Stimulated activated naive CD8-positive, alpha-beta T cell treated with anti-CD3 and anti-CD28 coated beads, Interleukin-15, amount 100 ng/mL, for 72 hours (primary cell): Measurements from ENCODE around the gene TRIOBP.
"Not testable (repeated sequence)": the region's sequence is repeated elsewhere in the genome, so short reads cannot be mapped to it uniquely, and the experiment has no call there.

ENCODE experiments used
- ATAC-seq: fragments of 150-1000 bp; cut with Tn5 transposase; 2 replicates; pipeline ENCODE4 v1.10.0; 2021; ENCODE audit warnings: mild to moderate bottlenecking, moderate library complexity
- DNase-seq, 2 donors: peaks; one replicate each; pipeline ENCODE4 v3.0.0; 2021 to 2022
- H3K27ac Mint-ChIP-seq, 2 donors: one replicate each; pipeline ENCODE4 v1.8.0; 2022; ENCODE audit warnings: mild to moderate bottlenecking in 2 of 2, mixed read lengths in 2 of 2, moderate library complexity in 2 of 2
- H3K27me3 Mint-ChIP-seq: one replicate; pipeline ENCODE4 v1.8.0; 2022; ENCODE audit warnings: mixed read lengths
- H3K4me1 Mint-ChIP-seq: one replicate; pipeline ENCODE4 v1.8.0; 2022; ENCODE audit warnings: mild to moderate bottlenecking, mixed read lengths
- H3K4me3 Mint-ChIP-seq, 2 donors: one replicate each; pipeline ENCODE4 v1.8.0; 2022; ENCODE audit warnings: mild to moderate bottlenecking in 2 of 2, mixed read lengths in 2 of 2, moderate library complexity in 1 of 2
- H3K9me3 Mint-ChIP-seq, 2 donors: one replicate each; pipeline ENCODE4 v1.8.0; 2022; ENCODE audit warnings: mixed read lengths in 2 of 2

Gene TRIOBP

DNA sequence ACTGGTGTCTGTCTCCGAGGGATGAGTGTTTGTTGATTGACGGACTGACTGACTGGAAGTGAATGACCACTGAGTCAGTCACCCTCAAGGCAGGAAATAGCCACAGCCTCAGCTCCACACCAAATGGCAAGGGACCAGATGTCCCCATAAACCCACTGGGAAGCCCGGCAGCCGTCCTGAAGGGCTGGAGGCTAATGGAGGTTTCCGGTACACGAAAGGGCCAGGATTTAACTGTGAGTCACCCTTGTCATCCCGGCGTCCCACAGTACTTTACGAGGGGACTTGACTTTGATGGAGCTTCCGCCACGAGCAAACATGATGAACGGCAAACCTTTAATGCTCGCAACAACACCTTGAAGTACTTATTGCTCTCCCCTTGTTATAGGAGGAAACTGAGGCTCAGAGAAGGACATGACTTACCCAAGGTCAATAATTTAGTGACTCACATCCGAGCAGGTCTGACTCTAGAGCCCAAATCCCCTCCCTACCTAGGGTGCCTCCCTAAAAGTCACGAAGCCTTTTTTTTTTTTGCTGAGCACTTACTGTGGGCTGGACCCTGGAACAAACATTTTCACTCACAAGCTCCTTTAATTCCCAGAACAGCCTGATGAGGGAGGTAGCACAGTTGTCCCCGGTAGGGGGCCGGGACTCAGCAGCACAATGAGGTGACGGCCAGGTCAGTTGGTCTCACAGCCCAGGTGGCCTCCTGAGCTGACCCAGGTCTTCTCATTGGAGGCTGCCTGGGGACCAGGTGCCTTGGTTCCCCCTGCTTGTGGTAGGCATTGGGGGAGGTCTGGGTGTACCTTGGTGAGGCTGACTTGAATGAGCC is 85.7 kb downstream of the TRIOBP start:
- Mint-ChIP-seq H3K27ac (no peak overlapping the region), H3K4me3 (no peak overlapping the region), H3K9me3 (no peaks in the 10 kb centered on the region), H3K27me3 (no peaks in the 10 kb centered on the region), H3K4me1 (no peaks in the 10 kb centered on the region)
- DNase-seq (no peak), ATAC-seq (no peak)

DNA sequence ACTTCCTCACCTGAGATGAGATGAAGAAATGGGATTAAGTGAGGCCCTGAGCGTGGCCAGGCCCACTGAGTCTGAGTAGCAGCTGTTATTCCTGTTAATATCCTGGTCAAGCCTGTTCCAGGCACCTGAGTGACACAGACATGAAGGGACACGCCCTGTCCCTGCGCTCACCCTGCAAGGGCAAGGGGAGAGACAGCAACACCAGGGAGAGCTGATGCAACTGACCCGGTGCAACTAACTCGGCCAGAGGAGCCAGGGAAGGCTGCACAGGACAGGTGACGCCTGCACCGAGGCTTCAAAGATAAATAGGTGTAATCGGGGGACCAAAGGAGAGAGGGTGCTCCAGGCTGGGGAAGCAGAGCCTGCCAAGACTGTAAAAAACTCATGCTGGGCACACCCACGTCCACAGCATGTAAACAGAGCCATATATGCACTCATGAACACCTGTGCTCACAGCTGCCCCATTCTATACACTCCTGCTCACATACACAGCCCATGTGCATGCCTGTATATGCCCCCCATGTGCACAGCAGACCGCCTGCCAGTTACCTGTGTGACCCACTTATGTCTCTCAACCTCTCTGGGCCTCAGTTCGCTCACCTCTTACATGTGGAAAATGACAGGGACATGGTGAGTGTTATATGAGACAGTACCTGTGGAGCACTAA is 88.1 kb downstream of the TRIOBP start:
- Mint-ChIP-seq H3K27me3 (no peaks in the 10 kb centered on the region), H3K4me3 (no peak overlapping the region), H3K27ac (no peak overlapping the region), H3K4me1 (no peaks in the 10 kb centered on the region), H3K9me3 (no peaks in the 10 kb centered on the region)
- no peak for ATAC-seq
- no peak for DNase-seq

DNA sequence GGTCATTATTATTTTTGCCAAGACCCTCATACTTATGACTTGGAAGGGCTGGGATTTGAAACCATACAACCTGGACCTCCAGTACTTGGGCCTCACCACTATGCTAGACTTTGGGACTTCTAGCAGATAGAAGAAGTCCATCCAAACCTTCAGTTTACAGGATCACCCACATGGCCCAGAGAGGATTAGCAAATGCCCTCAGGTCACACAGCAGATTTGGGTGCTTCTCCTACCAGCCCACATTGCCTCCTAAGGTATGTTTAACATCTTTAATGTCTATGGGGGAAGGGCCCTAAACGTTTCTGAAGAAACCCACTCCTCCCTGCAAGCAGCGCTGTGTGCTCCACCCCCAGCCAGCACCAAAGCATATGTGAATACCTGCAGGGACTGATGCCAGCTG is 93.4 kb downstream of the TRIOBP start:
- H3K9me3 Mint-ChIP-seq = no peaks in the 10 kb centered on the region
- H3K4me3 Mint-ChIP-seq = no peak overlapping the region
- H3K4me1 Mint-ChIP-seq = no peaks in the 10 kb centered on the region

DNA sequence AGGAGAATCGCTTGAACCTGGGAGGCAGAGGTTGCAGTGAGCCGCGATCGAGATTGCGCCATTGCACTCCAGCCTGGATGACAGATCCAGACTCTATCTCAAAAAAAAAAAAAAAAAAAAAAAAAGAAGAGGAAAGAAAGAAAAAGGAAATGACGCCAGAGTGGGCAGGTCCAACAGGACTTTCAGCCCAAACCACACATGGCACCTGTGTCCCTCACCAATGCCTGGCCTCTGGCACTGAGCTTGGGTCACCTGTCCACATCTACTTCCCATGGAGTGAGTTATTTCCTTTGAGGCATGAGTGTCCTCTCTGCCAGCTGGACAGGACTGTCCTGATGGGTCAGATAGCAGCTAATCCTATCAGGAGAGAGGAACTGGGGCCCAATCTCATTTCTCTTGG is 95.6 kb downstream of the TRIOBP start:
- Mint-ChIP-seq H3K27ac (no peak overlapping the region), H3K27me3 (no peaks in the 10 kb centered on the region), H3K9me3 (no peaks in the 10 kb centered on the region), H3K4me1 (no peaks in the 10 kb centered on the region), H3K4me3 (no peak overlapping the region)
- no peak for DNase-seq
- ATAC-seq = no peak

More for the DNA sequence above, 93.4 kb downstream of the TRIOBP start:
- no peak overlapping the region for H3K27ac Mint-ChIP-seq
- no peak for ATAC-seq
- DNase-seq = no peak
- H3K27me3 Mint-ChIP-seq = no peaks in the 10 kb centered on the region

DNA sequence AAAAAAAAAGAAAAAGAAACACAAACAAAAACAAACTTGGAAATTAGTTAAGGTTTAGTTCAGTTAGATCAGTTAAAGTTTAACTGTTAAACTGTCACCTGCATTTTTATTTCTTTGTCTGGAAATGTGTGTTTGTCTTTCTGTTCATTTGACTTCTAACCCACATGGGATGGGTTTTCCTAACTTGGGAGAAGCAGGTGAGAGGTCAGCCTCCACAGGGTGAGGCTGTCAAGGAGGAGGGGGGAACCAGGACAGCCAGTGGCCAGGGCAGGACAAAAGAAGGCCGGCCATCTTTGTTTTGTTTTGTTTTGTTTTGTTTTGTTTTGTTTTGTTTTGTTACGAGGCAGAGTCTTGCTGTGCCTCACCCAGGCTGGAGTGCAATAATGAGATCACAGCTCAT is 97.5 kb downstream of the TRIOBP start:
- DNase-seq (no peak), ATAC-seq (no peak)
- H3K4me1 Mint-ChIP-seq = no peaks in the 10 kb centered on the region
- H3K9me3 Mint-ChIP-seq = no peaks in the 10 kb centered on the region
- H3K27ac Mint-ChIP-seq = no peak overlapping the region
- H3K27me3 Mint-ChIP-seq = no peaks in the 10 kb centered on the region
- H3K4me3 Mint-ChIP-seq = no peak overlapping the region

DNA sequence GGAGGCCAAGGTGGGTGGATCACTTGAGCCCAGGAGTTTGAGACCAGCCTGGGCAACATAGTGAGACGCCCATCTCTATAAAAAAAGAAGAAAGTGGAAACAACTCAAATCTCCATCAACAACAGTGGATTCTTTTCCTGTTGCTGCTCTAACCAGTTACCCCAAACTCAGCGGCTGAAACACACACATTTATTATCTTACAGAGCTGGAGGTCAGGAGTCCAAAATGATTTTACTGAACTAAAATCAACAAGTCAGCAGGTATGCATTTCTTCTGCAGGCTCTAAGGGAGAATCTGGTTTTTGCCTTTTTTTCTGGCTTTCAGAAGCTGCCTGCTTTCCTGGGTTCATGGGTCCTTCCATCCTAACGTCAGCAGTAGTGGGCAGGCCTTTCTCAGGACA is 99.2 kb downstream of the TRIOBP start:
- Mint-ChIP-seq H3K4me3 (no peak overlapping the region), H3K4me1 (no peaks in the 10 kb centered on the region), H3K27ac (no peak overlapping the region), H3K27me3 (no peaks in the 10 kb centered on the region), H3K9me3 (no peaks in the 10 kb centered on the region)
- ATAC-seq (no peak), DNase-seq (no peak)

DNA sequence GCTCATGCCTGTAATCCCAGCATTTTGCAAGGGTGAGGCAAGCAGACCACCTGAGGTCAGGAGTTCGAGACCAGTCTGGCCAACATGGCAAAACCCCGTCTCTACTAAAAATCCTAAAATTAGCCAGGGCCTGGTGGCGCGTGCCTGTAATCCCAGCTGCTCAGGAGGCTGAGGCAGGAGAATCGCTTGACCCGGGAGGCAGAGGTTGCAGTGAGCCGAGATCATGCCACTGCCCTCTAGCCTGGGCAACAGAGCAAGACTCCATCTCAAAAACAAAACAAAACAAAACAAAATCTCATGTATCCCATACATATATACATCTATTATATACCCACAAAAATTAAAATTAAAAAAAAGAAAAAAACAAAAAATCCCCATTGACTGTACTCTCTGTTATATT is 100.4 kb downstream of the TRIOBP start:
- H3K9me3 Mint-ChIP-seq, H3K4me1 Mint-ChIP-seq, H3K27ac Mint-ChIP-seq, H3K4me3 Mint-ChIP-seq, ATAC-seq, DNase-seq, H3K27me3 Mint-ChIP-seq: not testable (repeated sequence)

DNA sequence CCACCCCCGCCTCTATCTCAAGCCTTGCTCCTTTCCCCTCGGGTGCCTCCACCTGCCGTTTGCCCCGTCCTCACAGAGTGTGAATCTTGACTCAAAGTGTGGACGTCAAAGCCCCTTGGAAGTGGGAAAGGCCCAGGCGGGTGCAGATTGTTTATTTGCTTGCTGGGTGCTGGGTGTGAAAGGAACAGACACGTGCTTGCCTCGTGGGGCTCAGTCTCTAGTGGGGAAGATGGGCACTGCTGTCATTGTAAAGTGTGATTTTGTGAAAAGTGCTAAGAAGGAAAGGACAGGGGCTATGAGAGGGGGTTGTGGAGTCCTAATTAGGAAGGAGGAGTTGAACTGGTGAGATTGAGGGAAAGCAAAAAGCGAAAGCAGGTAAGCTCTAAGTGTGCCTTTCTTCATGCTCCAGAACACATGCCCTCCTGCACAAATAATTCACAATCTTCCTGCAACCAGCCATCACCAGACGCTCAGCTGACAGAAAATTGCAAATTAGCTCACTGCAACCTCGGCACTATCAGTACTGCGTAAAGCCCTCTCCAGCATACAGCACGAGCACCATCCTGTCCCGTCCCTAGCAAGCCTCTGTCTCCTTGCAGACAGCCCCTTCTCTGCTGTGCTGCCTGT is 101.1 kb downstream of the TRIOBP start:
- ATAC-seq = no peak
- Mint-ChIP-seq H3K27ac (no peak overlapping the region), H3K4me1 (peaks cover 5% of the 10 kb centered on the region), H3K4me3 (no peak overlapping the region), H3K9me3 (no peaks in the 10 kb centered on the region), H3K27me3 (peaks cover 7% of the 10 kb centered on the region)
- DNase-seq = no peak

DNA sequence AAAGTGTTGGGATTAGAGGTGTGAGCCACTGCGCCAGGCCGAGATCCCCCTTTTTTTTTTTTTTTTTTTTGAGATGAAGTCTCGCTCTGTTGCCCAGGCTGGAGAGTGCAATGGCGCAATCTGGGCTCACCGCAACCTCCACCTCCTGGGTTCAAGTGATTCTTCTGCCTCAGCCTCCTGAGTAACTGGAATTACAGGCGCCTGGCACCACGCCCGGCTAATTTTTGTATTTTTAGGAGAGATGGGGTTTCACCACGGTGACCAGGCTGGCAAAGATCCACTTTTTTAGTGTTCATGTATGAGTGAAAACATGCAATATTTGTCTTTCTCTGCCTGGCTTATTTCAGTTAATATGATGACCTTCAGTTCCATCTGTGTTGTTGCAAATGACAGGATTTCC is 103.1 kb downstream of the TRIOBP start:
- H3K4me1 Mint-ChIP-seq = peaks cover 21% of the 10 kb centered on the region
- H3K27me3 Mint-ChIP-seq = peaks cover 27% of the 10 kb centered on the region
- H3K9me3 Mint-ChIP-seq, ATAC-seq, DNase-seq, H3K4me3 Mint-ChIP-seq, H3K27ac Mint-ChIP-seq: not testable (repeated sequence)

DNA sequence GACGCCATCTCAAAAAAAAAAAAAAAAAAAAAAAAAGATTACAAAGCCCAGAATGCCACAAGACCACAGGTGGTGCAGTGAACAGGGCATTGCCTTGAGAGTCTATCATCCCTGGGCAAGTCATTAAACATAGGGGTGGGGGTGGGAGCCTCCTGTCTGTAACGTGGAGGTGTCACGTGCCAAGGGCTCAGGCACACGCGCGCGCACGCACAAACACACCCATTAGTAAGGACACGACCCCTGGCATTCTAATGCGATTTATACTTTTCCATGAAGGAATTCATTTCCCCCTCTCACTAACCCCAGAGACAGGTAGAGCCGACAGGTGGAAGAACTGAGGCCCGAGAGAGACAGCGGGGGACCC is 105.1 kb downstream of the TRIOBP start:
- H3K4me3 Mint-ChIP-seq = peak overlapping the region; percentile 76 to 79
- peaks cover 47% of the 10 kb centered on the region for H3K27me3 Mint-ChIP-seq
- ATAC-seq (no peak), DNase-seq (no peak)
- H3K9me3 Mint-ChIP-seq = no peaks in the 10 kb centered on the region
- no peak overlapping the region for H3K27ac Mint-ChIP-seq
- peaks cover 39% of the 10 kb centered on the region for H3K4me1 Mint-ChIP-seq

DNA sequence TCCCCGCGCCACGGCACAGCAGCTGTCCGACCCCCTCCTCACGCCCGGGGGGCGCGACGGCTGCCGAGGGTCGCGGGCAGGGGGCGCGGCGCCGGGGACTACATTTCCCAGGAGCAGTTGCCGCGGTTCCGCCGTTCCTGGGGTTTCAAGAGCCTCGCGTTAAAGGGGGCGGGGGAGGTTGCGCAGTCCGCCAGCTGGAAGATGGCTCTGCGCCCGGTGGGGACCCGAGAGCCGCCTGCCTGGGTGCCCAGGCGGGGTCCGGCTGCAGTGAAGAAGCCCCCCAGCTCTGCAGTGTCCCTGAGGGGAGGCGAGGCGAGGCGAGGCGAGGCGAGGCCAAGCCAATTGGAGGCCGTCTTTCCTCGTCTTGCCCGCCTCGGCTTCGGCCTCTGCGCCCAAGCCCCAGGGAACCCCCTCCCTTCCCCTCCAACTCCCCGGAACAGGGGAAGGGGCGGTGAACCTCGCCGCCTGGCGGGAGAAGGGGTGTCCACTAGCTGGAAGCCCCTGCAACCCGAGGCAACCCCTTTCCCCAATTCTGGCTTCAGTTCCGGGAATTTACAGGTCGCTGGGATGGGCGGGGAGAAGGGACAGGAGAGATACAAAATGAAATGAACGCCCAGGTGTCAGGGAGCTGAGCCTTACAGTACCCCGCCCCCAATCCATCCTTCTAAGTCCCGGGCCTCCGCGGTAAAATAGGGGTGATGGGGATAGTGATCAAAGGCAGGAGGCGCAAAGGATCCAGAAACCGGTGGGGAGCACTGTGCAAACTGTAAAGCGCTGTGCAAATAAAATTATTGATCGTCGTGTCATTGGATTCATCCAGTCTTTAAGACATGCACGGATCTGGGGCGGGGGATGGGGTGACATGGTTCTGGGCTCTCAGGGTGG is 105.7 kb downstream of the TRIOBP start:
- ATAC-seq (peak; percentile 23), DNase-seq (no peak)

DNA sequence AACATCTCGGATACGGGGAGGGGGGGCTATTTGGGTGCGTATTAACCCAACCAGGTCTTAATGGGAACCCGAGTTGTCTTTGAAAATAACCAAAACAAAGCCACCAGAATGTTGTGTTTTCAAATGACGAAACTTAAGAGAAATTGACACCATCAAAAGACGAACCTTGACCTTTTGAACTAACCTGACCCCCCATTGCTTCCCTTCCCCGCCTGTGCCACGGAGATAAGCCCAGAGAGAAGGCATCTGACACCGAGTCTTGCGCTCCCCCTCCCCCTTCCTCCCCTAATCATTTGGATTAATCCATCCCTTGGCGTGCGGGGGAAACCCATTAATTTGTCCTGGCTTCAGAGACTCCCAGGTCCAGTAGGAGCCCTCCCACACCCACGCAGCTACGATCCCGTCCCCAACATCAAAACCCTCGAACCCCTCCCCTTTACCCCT is 106.4 kb downstream of the TRIOBP start:
- DNase-seq = no peak
- no peak for ATAC-seq
- Mint-ChIP-seq H3K27me3 (peaks cover 60% of the 10 kb centered on the region), H3K4me1 (peaks cover 49% of the 10 kb centered on the region), H3K9me3 (no peaks in the 10 kb centered on the region), H3K27ac (peak overlapping the region in 1 of 2 donors; percentile 45), H3K4me3 (peak overlapping the region; percentile 76 to 79)

More for the DNA sequence above, 105.7 kb downstream of the TRIOBP start:
- Mint-ChIP-seq H3K9me3 (no peaks in the 10 kb centered on the region), H3K27me3 (peaks cover 53% of the 10 kb centered on the region), H3K27ac (peak overlapping the region in 1 of 2 donors; percentile 45), H3K4me3 (peak overlapping the region; percentile 76 to 79), H3K4me1 (peaks cover 44% of the 10 kb centered on the region)

DNA sequence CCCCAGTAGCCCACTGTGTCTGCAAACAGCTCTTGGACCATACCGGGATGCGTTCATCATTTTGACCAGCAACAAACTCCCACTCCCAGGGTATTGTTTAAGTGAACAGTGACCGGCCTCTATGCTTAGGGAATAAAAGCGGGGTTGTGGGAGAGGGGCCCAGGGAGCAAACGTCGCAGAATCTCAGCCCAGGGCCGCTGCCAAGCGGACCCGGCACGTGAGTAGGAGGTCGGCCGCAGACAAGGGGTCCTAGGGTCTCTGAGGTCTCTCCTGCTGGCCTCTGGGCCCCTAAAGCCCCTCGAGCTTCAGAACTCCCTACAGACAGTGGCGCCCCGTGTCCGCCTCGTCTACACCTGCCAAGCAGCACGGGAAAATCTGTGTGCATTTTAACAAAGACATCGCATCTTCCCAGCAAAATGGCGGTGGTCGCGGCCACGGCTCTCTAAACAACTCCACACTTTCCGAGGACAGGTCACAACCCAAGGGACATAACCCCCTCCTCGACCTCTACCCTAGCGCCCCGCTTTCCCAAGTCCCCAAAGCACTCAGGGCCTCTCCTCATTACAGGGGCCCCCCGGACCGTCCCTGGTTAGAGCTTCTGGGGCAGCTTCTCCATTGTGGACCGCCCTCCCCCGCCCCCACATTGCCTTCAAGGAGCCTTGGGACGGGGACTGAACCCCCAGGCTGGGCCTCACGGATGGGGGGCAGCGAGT is 106.9 kb downstream of the TRIOBP start:
- H3K27ac Mint-ChIP-seq = peak overlapping the region in 1 of 2 donors; percentile 93
- no peaks in the 10 kb centered on the region for H3K9me3 Mint-ChIP-seq
- ATAC-seq (no peak), DNase-seq (no peak)
- H3K4me1 Mint-ChIP-seq = peaks cover 54% of the 10 kb centered on the region
- H3K4me3 Mint-ChIP-seq = peak overlapping the region; percentile 79 to 81
- peaks cover 66% of the 10 kb centered on the region for H3K27me3 Mint-ChIP-seq

DNA sequence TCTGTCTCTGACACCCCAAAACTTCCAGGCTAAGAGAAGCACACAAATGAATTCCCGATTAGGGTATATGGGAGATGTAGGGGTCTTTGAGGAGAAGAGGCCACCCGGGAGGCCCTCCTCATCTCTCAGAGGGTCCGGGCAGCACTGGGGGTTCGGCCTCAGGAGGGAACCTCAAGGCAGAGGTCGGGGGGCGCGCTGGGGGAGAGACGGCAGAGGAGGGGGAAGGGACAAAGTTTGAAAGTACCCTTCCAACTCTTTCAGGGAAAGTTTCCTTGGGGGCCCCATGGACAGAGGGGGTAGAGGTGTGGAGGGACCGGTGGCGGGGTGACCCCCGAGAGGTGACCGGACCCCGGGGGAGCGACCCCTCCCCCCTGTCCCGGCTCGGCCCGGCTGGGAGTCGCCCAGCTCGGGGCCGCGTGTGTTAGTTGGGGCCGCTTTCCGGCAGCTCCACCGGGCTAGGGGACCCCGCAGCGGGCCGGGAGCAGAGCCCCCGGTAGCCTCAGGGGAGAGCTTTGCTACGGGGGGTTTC is 107.6 kb downstream of the TRIOBP start:
- no peaks in the 10 kb centered on the region for H3K9me3 Mint-ChIP-seq
- peaks cover 72% of the 10 kb centered on the region for H3K27me3 Mint-ChIP-seq
- DNase-seq = no peak
- H3K4me1 Mint-ChIP-seq = peaks cover 55% of the 10 kb centered on the region
- H3K4me3 Mint-ChIP-seq = peak overlapping the region; percentile 79 to 81
- peak overlapping the region; percentile 83 to 93 for H3K27ac Mint-ChIP-seq
- ATAC-seq = no peak
